ENCODE measurements around the gene NODAL. TPM values are rescaled to one million over a fixed set of nuclear protein-coding genes. Genes with fewer than 3 reads are reported as not detected.

The NODAL gene
- total and polyA plus RNA-seq, 10 donors: not detected

- peaks cover 0 to 5% (median 0%) of the 10 kb centered on the region in 7 donors for H3K27me3 ChIP-seq (replicated peaks in 1 of 7)
- H3K4me1 ChIP-seq: peaks cover 8 to 30% (median 16%) of the 10 kb centered on the region in 6 donors
- H3K27ac ChIP-seq: no peak overlapping the region
- TF ChIP-seq POLR2AphosphoS5 (IDR thresholded peaks at IDR 0.05): no peak
- TF ChIP-seq CTCF (IDR thresholded peaks at IDR 0.05 in 8 of 11, conservative IDR thresholded peaks at IDR 0.05 in 3 of 11): no peak
- no peak for TF ChIP-seq POLR2A (IDR thresholded peaks at IDR 0.05)
- intact Hi-C loops (cut with DNase I; ENCODE audit: low total_unique reads): no loop called here
- H3K9me3 ChIP-seq: no peaks in the 10 kb centered on the region
- no peaks in the 10 kb centered on the region for H3K36me3 ChIP-seq
- WGBS, 5 donors: 68 to 87% (median 78%) methylated on average over 8 of the region's 8 CpGs
- no peak for DNase-seq
- no peak overlapping the region for H3K4me3 ChIP-seq
These were observed 31.4 kb upstream of the NODAL start for GRCh38 chr10:70472799-70473454.

- Histone ChIP-seq H3K4me1 (peaks cover 0 to 25% (median 13%) of the 10 kb centered on the region in 6 donors), H3K36me3 (no peaks in the 10 kb centered on the region), H3K27ac (no peak overlapping the region), H3K27me3 (replicated peaks in 1 of 7) (no peaks in the 10 kb centered on the region), H3K9me3 (no peaks in the 10 kb centered on the region), H3K4me3 (no peak overlapping the region)
- intact Hi-C loops (cut with DNase I; ENCODE audit: low total_unique reads): loop anchor here (10.0 kb wide), 1 partner anchor 418 kb away; the partner anchor contains the start of gene PCBD1
- no peak for DNase-seq
- WGBS, 5 donors: 86 to 97% (median 94%) methylated on average over 3 of the region's 3 CpGs
- TF ChIP-seq POLR2A (IDR thresholded peaks at IDR 0.05) (no peak), CTCF (IDR thresholded peaks at IDR 0.05 in 8 of 11, conservative IDR thresholded peaks at IDR 0.05 in 3 of 11) (no peak), POLR2AphosphoS5 (IDR thresholded peaks at IDR 0.05) (no peak)
These were observed 25.5 kb upstream of the NODAL start for GRCh38 chr10:70466951-70467350.

- Histone ChIP-seq H3K4me3 (no peak overlapping the region), H3K36me3 (no peaks in the 10 kb centered on the region), H3K9me3 (no peaks in the 10 kb centered on the region), H3K4me1 (peaks cover 0 to 28% (median 19%) of the 10 kb centered on the region in 6 donors), H3K27ac (no peak overlapping the region), H3K27me3 (replicated peaks in 1 of 7) (peaks cover 0 to 4% (median 0%) of the 10 kb centered on the region in 7 donors)
- no peak for DNase-seq
- 76 to 94% (median 83%) methylated on average over 2 of the region's 2 CpGs for WGBS, 5 donors
- no peak for TF ChIP-seq POLR2AphosphoS5 (IDR thresholded peaks at IDR 0.05)
- no peak for TF ChIP-seq POLR2A (IDR thresholded peaks at IDR 0.05)
- no peak for TF ChIP-seq CTCF (IDR thresholded peaks at IDR 0.05 in 8 of 11, conservative IDR thresholded peaks at IDR 0.05 in 3 of 11)
- intact Hi-C loops (cut with DNase I; ENCODE audit: low total_unique reads): loop anchor here (10.0 kb wide), 1 partner anchor 419 kb away; the partner anchor contains the start of gene PCBD1
These were observed 24.4 kb upstream of the NODAL start for GRCh38 chr10:70465832-70466231.

- intact Hi-C loops (cut with DNase I; ENCODE audit: low total_unique reads): loop anchor here (10.0 kb wide), 1 partner anchor 420 kb away; the partner anchor contains the start of gene PCBD1
- Histone ChIP-seq H3K4me3 (no peak overlapping the region), H3K27me3 (replicated peaks in 1 of 7) (peaks cover 0 to 8% (median 0%) of the 10 kb centered on the region in 7 donors), H3K27ac (no peak overlapping the region), H3K36me3 (no peaks in the 10 kb centered on the region), H3K9me3 (no peaks in the 10 kb centered on the region), H3K4me1 (peaks cover 0 to 28% (median 19%) of the 10 kb centered on the region in 6 donors)
- TF ChIP-seq POLR2AphosphoS5 (IDR thresholded peaks at IDR 0.05) (no peak), POLR2A (IDR thresholded peaks at IDR 0.05) (no peak), CTCF (IDR thresholded peaks at IDR 0.05 in 8 of 11, conservative IDR thresholded peaks at IDR 0.05 in 3 of 11) (no peak)
- WGBS, 5 donors: 90 to 98% (median 97%) methylated on average over 4 of the region's 4 CpGs
- no peak for DNase-seq
These were observed 23.8 kb upstream of the NODAL start for GRCh38 chr10:70465278-70465677.
